Breast epithelium (tissue), 4 donors: ENCODE results near the gene AGA. TPM values are rescaled to one million over a fixed set of nuclear protein-coding genes. Genes with fewer than 3 reads are reported as not detected.

Experiments
- DNase-seq, 2 donors: peaks; one replicate each; pipeline ENCODE4 v3.0.0-alpha.2; 2019; ENCODE audit warnings: low spot score in 2 of 2
- H3K27ac ChIP-seq, 2 donors: fragments of 200-600 bp; sonication (generic) in 1 of 2; one replicate each; pipeline ENCODE4 v1.5.1; 2016 to 2019; ENCODE audit warnings: mild to moderate bottlenecking in 1 of 2
- H3K27me3 ChIP-seq, 2 donors: fragments of 200-600 bp; sonication (generic) in 1 of 2; one replicate each; pipeline versions ENCODE4 v1.5.1 to v1.6.0; 2017 to 2019; ENCODE audit warnings: control low read depth in 1 of 2, mild to moderate bottlenecking in 1 of 2
- H3K36me3 ChIP-seq: fragments of 200-600 bp; one replicate; pipeline ENCODE4 v1.5.1; 2019
- H3K4me1 ChIP-seq, 2 donors: fragments of 200-600 bp; sonication (generic); one replicate each; pipeline ENCODE4 v1.5.1; 2016 to 2019; ENCODE audit warnings: control low read depth in 1 of 2
- H3K4me3 ChIP-seq, 3 donors: fragments of 200-600 bp; sonication (generic); 1 replicate in 2 of 3; 2 replicates in 1 of 3; pipeline ENCODE4 v1.5.1; 2016 to 2019; ENCODE audit warnings: mild to moderate bottlenecking in 3 of 3, moderate library complexity in 2 of 3
- H3K9me3 ChIP-seq, 2 donors: fragments of 200-600 bp; sonication (generic) in 1 of 2; one replicate each; pipeline ENCODE4 v1.5.1; 2016 to 2019; ENCODE audit warnings: control low read depth in 1 of 2
- POLR2A ChIP-seq: fragments of 450-650 bp; IDR thresholded peaks from one replicate; pipeline ENCODE4 v1.6.1; 2016; ENCODE audit warnings: antibody characterized with exemption, mild to moderate bottlenecking, moderate library complexity
- POLR2AphosphoS5 ChIP-seq, 3 donors: sonication (generic); formaldehyde crosslinking; IDR thresholded peaks; one replicate each; pipeline ENCODE4 v1.6.1; 2017; ENCODE audit warnings: antibody characterized with exemption in 3 of 3
- intact Hi-C: fragments of 100-400 bp; cut with DNase I; formaldehyde crosslinking; loops from one replicate; pipeline ENCODE4 v1.15.1; 2023; ENCODE audit warnings: low total_unique reads
- total RNA-seq, 3 donors: library from RNA; depleted of rRNA; stranded (reverse); fragments of >200 nt; gene quantifications; one replicate each; pipeline ENCODE4 v1.1.0, GENCODE V29; 2016
- TF ChIP-seq, protein P1 (sequence below), 3 donors: fragments of 450-650 bp; IDR thresholded peaks; one replicate each; pipeline ENCODE4 v1.5.1; 2016 to 2017; ENCODE audit warnings: antibody characterized with exemption in 3 of 3, mild to moderate bottlenecking in 3 of 3, moderate library complexity in 3 of 3

The AGA gene
- total RNA-seq, 3 donors from 2014 or later: 16.7 to 29.3 (median 21.1) TPM

DNA sequence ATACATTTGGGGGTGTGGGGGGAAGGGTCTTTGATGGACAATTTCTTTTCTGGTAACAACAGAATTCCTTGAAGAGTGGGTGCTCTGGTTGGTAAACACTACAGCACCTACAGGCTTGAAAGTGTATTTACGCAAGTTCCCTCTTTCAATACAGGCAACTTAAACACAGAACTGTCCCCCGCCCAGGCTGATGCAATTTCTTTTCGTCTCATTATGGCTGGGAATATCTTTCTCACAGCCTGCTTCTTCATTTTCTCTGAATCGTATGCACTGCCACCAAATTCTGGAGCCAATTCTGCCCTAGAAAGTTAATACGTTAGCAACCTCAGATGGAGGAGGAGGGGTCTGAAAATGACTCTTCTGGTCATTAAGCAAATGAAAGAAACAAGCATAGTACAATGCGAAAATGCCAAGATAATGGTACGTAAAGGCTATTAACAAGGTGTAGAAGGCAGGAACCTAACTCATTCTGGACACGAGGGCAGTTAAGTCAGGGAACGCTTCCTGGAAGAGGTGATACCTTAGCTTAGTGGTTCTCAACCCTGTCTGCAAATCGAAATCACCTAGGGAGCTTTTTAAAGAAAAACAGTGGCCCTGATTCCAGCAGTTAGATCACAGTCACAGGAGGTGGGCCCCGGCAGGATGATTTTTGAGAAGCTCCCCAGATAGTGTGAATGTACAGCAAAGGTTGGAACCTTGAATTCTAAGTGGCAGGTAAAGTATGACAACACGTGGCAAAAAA lies 1.0 kb downstream of the AGA start:
- no peaks in the 10 kb centered on the region for H3K4me1 ChIP-seq
- no peaks in the 10 kb centered on the region for H3K9me3 ChIP-seq
- H3K27me3 ChIP-seq: no peaks in the 10 kb centered on the region
- TF ChIP-seq POLR2AphosphoS5 (IDR thresholded peaks at IDR 0.05): no peak
- TF ChIP-seq, protein P1, sequence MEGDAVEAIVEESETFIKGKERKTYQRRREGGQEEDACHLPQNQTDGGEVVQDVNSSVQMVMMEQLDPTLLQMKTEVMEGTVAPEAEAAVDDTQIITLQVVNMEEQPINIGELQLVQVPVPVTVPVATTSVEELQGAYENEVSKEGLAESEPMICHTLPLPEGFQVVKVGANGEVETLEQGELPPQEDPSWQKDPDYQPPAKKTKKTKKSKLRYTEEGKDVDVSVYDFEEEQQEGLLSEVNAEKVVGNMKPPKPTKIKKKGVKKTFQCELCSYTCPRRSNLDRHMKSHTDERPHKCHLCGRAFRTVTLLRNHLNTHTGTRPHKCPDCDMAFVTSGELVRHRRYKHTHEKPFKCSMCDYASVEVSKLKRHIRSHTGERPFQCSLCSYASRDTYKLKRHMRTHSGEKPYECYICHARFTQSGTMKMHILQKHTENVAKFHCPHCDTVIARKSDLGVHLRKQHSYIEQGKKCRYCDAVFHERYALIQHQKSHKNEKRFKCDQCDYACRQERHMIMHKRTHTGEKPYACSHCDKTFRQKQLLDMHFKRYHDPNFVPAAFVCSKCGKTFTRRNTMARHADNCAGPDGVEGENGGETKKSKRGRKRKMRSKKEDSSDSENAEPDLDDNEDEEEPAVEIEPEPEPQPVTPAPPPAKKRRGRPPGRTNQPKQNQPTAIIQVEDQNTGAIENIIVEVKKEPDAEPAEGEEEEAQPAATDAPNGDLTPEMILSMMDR (IDR thresholded peaks at IDR 0.05): no peak
- TF ChIP-seq POLR2A: no peak
- H3K27ac ChIP-seq: peak overlapping the region; percentile 93 to 97
- peak overlapping the region; percentile 69 to 88 (median 72) for H3K4me3 ChIP-seq
- H3K36me3 ChIP-seq: no peaks in the 10 kb centered on the region
- no peak for DNase-seq
- intact Hi-C loops: no loop called here

DNA sequence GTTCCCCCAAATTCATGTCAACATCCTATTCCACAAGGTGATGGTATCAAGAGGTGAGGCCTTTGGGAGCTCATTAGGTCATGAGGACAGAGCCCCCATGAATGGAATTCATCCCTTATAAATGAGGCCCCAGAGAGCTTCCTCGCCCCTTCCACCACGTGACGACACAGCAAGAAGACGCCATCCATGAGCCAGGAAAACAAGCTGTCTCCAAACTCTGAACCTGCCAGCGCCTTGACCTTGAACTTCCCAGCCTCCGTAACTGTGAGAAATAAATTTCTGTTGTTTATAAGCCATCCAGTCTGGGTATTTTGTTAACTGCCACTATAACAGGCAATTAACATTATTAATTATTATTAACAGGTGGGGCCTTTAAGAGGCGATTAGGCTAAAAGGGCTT lies 5.8 kb downstream of the AGA start:
- Histone ChIP-seq H3K9me3 (no peaks in the 10 kb centered on the region), H3K4me3 (no peak overlapping the region), H3K36me3 (no peaks in the 10 kb centered on the region), H3K4me1 (no peaks in the 10 kb centered on the region), H3K27me3 (no peaks in the 10 kb centered on the region), H3K27ac (no peak overlapping the region)
- DNase-seq: no peak
- intact Hi-C loops: no loop called here
- TF ChIP-seq POLR2AphosphoS5 (IDR thresholded peaks at IDR 0.05): no peak
- no peak for TF ChIP-seq POLR2A
- TF ChIP-seq, protein P1 (IDR thresholded peaks at IDR 0.05): no peak

DNA sequence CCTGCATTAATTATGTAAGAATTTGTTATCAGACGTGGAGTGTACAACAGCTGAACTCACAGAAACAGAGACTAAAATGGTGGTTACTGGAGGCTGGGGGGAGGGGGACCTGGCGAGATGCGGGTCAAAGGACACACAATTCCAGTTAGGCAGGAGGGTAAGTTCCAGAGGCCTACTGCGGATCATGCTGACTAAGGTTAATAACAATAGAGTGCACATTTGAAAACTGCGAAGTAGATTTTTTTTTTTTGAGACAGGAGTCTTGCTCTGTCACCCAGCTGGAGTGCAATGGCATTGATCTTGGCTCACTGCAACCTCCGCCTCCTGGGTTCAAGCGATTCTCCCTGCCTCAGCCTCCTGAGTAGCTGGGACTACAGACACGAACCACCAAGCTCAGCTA lies 7.6 kb downstream of the AGA start:
- H3K27ac ChIP-seq: no peak overlapping the region
- H3K4me3 ChIP-seq: no peak overlapping the region
- no peaks in the 10 kb centered on the region for H3K9me3 ChIP-seq
- intact Hi-C loops: no loop called here
- DNase-seq: no peak
- TF ChIP-seq POLR2AphosphoS5 (IDR thresholded peaks at IDR 0.05) (no peak), POLR2A (no peak)
- TF ChIP-seq, protein P1 (IDR thresholded peaks at IDR 0.05): no peak
- H3K36me3 ChIP-seq: no peaks in the 10 kb centered on the region
- no peaks in the 10 kb centered on the region for H3K4me1 ChIP-seq
- no peaks in the 10 kb centered on the region for H3K27me3 ChIP-seq

DNA sequence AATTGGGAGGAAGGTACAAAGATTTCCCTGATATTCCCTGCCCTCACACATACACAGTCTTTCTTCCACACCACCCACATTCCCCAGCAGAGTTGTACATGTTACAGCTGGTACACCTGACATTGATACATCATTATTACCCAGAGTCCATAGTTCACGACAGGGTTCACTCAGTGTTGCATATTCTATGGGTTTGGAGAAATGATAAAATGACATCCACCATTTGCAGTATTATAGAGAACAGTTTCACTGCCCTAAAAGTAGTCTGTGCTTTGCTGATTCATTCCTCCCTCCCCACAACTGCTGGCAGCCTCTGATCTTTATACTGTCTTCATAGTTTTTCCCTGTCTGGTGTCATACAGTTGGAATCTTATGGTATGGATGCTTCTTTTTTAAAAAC lies 15.0 kb downstream of the AGA start:
- Histone ChIP-seq H3K9me3 (no peaks in the 10 kb centered on the region), H3K27me3 (no peaks in the 10 kb centered on the region), H3K27ac (no peak overlapping the region), H3K36me3 (no peaks in the 10 kb centered on the region), H3K4me1 (no peaks in the 10 kb centered on the region), H3K4me3 (no peak overlapping the region)
- no peak for DNase-seq
- intact Hi-C loops: no loop called here
- no peak for TF ChIP-seq POLR2A
- TF ChIP-seq POLR2AphosphoS5 (IDR thresholded peaks at IDR 0.05): no peak
- TF ChIP-seq, protein P1 (IDR thresholded peaks at IDR 0.05): no peak

DNA sequence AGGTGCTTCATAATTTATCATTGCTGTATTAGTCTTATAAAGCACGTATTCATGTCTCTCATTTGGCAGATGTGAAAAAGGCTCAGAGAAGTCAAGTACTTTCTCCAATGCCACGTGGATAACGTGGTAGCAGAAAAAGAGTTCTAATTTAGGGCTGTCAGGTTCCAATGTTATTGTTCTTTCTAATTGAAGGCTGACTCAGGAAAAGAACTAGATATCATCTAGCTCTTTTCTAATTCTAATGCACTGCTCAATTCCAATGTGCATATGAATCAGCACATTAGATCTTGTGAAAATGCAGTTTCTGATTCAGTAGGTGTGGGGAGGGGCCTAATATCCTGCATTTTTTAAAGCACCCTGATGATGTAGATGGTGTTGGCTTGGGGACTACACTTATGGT lies 22.8 kb downstream of the AGA start:
- DNase-seq: no peak
- no peak overlapping the region for H3K4me3 ChIP-seq
- no peaks in the 10 kb centered on the region for H3K36me3 ChIP-seq
- TF ChIP-seq, protein P1 (IDR thresholded peaks at IDR 0.05): no peak
- TF ChIP-seq POLR2AphosphoS5 (IDR thresholded peaks at IDR 0.05) (no peak), POLR2A (no peak)
- H3K4me1 ChIP-seq: no peaks in the 10 kb centered on the region
- intact Hi-C loops: no loop called here
- H3K9me3 ChIP-seq: peaks cover 0 to 3% of the 10 kb centered on the region in 2 donors
- no peaks in the 10 kb centered on the region for H3K27me3 ChIP-seq
- no peak overlapping the region for H3K27ac ChIP-seq
